Cortex of kidney (tissue), 1 donor: Measurements from ENCODE around the gene PHF3.
"Not testable (repeated sequence)": the region's sequence is repeated elsewhere in the genome, so short reads cannot be mapped to it uniquely, and the experiment has no call there.

Source experiments
- DNase-seq: peaks from one replicate; lab custom pipeline; 2025; lab: John Stamatoyannopoulos, UW

Gene PHF3

DNA sequence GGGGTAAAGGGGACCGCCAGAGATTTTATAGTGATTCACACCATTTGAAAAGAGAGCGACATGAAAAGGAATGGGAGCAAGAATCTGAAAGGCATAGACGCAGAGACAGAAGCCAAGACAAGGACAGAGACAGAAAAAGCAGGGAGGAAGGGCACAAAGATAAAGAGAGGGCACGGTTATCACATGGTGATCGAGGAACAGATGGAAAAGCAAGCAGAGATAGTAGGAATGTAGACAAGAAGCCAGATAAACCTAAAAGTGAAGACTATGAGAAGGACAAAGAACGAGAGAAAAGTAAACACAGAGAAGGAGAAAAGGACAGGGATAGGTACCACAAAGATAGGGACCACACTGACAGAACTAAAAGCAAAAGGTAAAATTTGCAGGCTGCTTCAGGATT is 77.7 kb downstream of the PHF3 start:
- DNase-seq: no peak

GRCh38 chr6:63714091-63714490 is 78.5 kb downstream of the PHF3 start:
- DNase-seq: no peak

DNA sequence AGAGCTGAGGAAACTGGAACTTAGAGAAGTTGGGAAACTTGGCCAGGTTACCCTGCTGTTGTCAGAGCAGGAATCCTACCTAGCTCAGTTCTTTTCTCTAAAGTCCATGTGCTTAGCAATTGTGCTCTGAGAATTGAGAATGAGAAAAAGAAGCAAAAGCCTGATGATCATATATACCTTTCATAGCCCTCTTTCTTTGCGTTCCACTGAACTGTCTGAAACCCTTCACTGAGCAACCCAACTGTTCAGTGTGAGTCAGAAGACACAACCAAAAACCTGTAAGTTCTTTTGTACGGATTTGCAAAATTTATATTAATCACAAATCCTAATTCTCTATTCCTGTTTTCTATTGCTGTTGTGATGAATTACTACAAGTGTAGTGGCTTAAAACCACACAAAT is 80.6 kb downstream of the PHF3 start:
- no peak for DNase-seq

GRCh38 chr6:63721181-63721580 is 85.6 kb downstream of the PHF3 start:
- no peak for DNase-seq

DNA sequence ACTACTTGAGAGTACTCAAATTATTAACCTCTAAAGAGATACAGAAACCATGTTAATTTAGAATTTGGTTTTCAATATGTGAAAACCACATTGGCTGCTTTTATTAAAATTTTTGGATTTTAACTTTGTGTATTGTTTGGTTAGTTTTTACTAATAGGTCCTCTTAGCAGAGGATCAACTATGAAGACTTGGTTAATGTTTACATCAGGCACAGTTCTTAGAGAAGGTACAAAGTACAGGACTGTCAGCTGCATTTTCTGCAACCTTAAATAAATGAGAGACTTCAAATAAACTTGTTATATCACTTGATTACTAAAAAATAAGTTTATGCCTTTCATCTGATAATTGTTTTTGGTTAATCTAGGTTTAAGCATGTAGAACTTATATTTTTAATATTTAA is 89.1 kb downstream of the PHF3 start:
- DNase-seq: no peak

DNA sequence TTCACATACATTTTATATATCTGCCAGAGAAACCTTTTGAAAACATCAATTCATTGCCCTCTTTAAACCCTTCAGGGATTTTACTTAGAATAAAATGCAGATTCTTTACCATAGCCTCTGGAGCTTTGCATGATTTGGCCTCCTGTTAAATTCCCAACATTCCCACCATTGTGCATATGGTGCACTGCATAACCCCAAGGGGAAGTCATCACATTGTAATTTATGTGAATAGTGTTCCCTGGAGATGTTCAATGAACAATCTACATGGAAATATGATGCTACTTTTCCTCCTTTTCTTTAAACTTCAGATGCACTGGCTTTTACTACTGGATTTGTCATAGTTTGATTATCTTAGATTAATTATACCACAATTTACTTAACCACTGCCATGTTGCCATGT is 94.7 kb downstream of the PHF3 start:
- DNase-seq: no peak

GRCh38 chr6:63731930-63732329 is 96.3 kb downstream of the PHF3 start:
- no peak for DNase-seq

DNA sequence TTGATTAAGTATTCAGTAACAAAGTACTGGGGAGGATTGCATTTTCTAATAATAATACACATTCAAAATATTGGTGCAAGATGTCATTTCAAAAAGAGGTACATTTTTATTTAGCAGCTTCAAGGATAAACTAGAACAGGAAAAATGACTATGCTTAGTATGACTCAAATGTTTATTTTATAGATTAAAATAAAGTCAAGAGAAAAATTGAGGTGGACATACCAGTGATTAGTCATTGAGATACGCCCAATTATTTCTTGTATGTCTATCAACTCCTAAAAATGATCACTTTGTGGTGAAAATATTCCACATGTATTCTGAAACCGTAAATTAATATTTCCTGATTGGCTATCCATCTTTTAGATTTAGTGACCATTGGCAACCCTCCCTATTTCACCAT is 96.7 kb downstream of the PHF3 start:
- DNase-seq: no peak

- no peak for DNase-seq
Observed at GRCh38 chr6:63734923-63735322, 99.3 kb downstream of the PHF3 start.

- DNase-seq: not testable (repeated sequence)
Observed at GRCh38 chr6:63738190-63738589, 102.6 kb downstream of the PHF3 start.

- no peak for DNase-seq
Observed at GRCh38 chr6:63739094-63739687, 103.6 kb downstream of the PHF3 start.

GRCh38 chr6:63740709-63741108 is 105.1 kb downstream of the PHF3 start:
- DNase-seq: no peak

GRCh38 chr6:63742060-63742459 is 106.5 kb downstream of the PHF3 start:
- no peak for DNase-seq

DNA sequence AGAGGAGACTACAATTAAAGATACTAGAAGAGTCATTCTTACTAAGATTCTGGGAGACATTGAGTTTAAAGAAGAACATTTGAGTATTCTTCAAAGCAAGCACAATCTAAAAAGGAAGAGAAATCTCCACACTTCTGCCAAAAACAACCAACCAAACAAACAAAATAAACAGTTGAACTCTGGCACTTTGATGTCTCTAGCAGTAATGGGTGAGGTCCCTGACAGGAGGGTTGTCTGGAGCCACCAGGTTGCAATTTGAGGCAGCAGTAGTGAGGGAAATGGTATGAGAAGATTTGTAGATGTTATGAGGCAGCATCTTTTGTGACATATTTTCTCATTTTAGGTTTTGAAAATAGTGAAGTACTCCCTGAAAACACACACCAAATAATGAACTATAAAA is 108.1 kb downstream of the PHF3 start:
- no peak for DNase-seq

GRCh38 chr6:63744810-63745209 is 109.2 kb downstream of the PHF3 start:
- no peak for DNase-seq

GRCh38 chr6:63745784-63746183 is 110.2 kb downstream of the PHF3 start:
- DNase-seq: no peak

DNA sequence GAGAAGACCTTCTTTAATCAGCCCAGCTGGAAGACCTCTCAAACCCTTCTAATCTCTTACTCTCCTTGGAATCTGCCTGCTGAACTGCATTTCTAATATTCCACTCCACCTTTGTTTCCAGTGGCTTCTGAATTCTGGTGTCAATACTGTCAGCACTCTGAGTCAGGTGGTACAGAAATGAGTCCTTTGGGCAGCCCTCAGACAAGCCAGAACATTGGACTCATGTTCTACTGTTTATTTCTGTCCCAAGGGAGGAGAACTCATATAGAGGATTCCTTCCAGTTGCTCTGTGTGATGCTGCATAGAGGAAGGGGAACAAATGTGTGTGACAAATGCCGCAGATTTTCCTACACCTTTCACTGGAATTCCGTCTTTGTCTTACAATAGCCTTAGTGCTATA is 114.8 kb downstream of the PHF3 start:
- no peak for DNase-seq

DNA sequence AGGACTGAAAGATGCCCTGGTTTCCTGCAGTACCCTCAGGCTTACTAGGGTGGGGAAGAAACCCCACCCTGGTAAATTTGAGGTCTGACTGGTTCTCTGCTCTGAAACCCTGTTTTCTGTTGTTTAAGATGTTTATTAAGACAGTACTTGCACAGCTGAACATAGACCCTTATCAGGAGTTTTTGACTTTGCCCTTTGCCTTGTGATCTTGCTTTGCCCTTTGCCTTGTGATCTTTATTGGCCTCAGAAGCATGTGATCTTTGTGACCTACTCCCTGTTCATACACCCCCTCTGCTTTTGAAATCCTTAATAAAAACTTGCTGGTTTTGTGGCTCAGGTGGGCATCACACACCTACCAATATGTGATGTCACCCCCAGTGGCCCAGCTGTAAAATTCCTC is 121.7 kb downstream of the PHF3 start:
- DNase-seq: not testable (repeated sequence)

DNA sequence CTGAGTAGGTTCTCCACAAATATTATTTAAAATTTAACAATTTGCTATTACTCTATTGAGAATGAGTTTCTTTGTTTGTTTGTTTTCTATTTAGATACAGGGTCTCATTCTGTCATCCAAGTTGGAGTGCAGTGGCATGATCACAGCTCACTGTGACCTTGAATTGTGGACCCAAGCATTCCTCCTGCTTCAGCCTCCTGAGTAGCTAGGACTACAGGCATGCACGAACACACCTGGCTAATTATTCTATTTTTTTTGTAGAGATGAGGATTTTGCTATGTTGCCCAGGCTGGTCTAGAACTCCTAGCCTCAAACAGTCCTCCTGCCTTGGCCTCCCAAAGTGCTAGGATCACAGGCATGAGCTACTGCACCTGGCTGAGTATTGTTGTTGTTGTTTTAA is 122.2 kb downstream of the PHF3 start:
- DNase-seq: no peak

DNA sequence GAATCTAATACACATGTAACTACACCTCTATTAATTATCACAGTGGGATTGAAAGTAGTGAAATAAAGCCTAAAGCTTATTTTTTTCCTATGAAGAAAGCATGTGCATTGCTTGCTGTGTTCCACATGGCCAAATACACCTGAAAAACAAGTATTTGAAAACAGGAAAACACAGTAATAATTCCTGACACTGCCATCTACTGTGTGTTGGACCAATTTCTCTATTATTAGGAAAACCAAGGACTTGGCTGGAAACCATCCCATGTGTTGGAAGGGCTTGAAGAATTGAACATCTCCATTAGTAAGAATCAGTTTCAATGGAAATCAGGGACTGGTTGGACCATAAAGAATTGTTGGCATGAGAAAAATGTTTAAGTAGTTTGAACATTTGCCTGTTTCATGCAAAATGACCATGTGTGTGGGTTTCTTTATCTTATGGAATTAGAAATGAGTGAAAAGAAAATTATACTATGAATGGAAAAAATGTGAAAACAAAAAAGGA is 124.1 kb downstream of the PHF3 start:
- no peak for DNase-seq

- DNase-seq: no peak
Observed at GRCh38 chr6:63760199-63760598, 124.6 kb downstream of the PHF3 start.

DNA sequence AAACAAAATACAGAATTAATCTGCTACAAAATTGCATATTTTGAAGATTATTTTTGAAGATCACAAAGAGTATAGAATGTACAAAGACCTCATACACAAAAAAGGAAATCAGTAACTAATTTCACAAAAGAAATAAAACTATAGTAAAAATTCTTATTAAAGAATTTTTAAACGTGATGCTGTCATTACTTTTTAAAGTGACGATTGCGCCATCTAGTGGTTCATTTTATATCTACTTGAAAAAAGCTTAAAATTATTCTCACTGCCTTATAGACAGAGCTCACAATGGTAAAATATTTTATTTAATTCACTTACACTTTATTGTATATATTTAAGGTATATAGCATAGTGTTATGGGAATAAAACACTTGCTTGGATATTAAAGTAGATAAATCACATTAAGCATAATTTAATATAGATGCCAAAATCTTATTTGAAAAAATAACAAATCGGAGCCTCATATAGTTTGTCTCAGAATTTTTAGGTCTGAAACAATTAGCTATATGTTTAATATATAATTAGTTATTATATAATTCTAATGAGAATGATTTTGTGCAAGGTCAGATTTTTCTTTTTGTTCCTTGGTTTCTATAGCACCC is 128.8 kb downstream of the PHF3 start:
- no peak for DNase-seq
